SK-N-SH (cell line): ENCODE data around the gene GLI2. TPM values are rescaled to one million over a fixed set of nuclear protein-coding genes. Genes with fewer than 3 reads are reported as not detected.

ENCODE experiments used
- CTCF ChIA-PET: fragments of 300-600, 350-600 bp; formaldehyde crosslinking; extraction: SDS; loops from one replicate; lab custom pipeline; 2021; lab: Yijun Ruan, JAX
- POLR2A ChIA-PET: fragments of 350-600 bp; sonication (Branson Sonifier 250); formaldehyde crosslinking; extraction: SDS; loops from one replicate; lab custom pipeline; 2020; ENCODE audit warnings: antibody characterized with exemption, inconsistent platforms; lab: Yijun Ruan, JAX
- DNase-seq: peaks from one replicate; pipeline ENCODE4 v3.0.0; 2012
- H2AFZ ChIP-seq: fragments of 200-600 bp; sonication (generic); 2 replicates; pipeline ENCODE4 v1.8.1; 2016; ENCODE audit warnings: antibody characterized with exemption, mild to moderate bottlenecking, low read depth
- H3F3A ChIP-seq: fragments of 200-600 bp; sonication (generic); replicated peaks from 2 replicates; pipeline ENCODE3; 2016; ENCODE audit warnings: antibody characterized with exemption, mild to moderate bottlenecking; ENCODE audit not compliant: insufficient read depth
- H3K27ac ChIP-seq, 2 experiments: fragments of 200-500 bp in 1 of 2; fragments of 200-600 bp in 1 of 2; sonication (Bioruptor generic) in 1 of 2; sonication (generic), shearing (Covaris generic) in 1 of 2; 2 replicates each; pipeline versions ENCODE4 v1.5.1 to v1.6.1; 2014 to 2016; ENCODE audit warnings: low read depth in 2 of 2, inconsistent platforms in 1 of 2, low read length in 1 of 2, mild to moderate bottlenecking in 1 of 2, mixed read lengths in 1 of 2
- H3K27me3 ChIP-seq: fragments of 200-600 bp; sonication (generic), shearing (Covaris generic); 2 replicates; pipeline ENCODE4 v1.6.1; 2016; ENCODE audit warnings: mixed run types; ENCODE audit not compliant: insufficient read depth
- H3K36me3 ChIP-seq, 2 experiments: fragments of 200-500 bp in 1 of 2; fragments of 200-600 bp in 1 of 2; sonication (Bioruptor generic) in 1 of 2; sonication (generic) in 1 of 2; replicated peaks in 1 of 2; 2 replicates each; pipeline versions ENCODE3 to v1.5.1; 2014 to 2016; ENCODE audit warnings: low read length in 1 of 2, mild to moderate bottlenecking in 1 of 2; ENCODE audit not compliant: insufficient read depth in 2 of 2, control insufficient read depth in 1 of 2
- H3K4me1 ChIP-seq, 2 experiments: fragments of 200-500 bp in 1 of 2; fragments of 200-600 bp in 1 of 2; sonication (Bioruptor generic) in 1 of 2; sonication (generic), shearing (Covaris generic) in 1 of 2; 2 replicates each; pipeline versions ENCODE4 v1.5.1 to v1.6.1; 2014 to 2016; ENCODE audit warnings: low read depth in 1 of 2, low read length in 1 of 2, mixed run types in 1 of 2; ENCODE audit not compliant: insufficient read depth in 2 of 2, control insufficient read depth in 1 of 2
- H3K4me2 ChIP-seq: fragments of 200-600 bp; sonication (generic), shearing (Covaris generic); 2 replicates; pipeline ENCODE4 v1.6.1; 2017; ENCODE audit warnings: mixed run types
- H3K4me3 ChIP-seq, 2 experiments: fragments of 200-500 bp in 1 of 2; fragments of 200-600 bp in 1 of 2; sonication (Bioruptor generic) in 1 of 2; sonication (generic), shearing (Covaris generic) in 1 of 2; 2 replicates each; pipeline versions ENCODE4 v1.5.1 to v1.8.1; 2014 to 2016; ENCODE audit warnings: low read depth in 2 of 2, inconsistent platforms in 1 of 2, low read length in 1 of 2, mild to moderate bottlenecking in 1 of 2, mixed read lengths in 1 of 2, moderate library complexity in 1 of 2
- H3K79me2 ChIP-seq: fragments of 200-600 bp; sonication (generic); 2 replicates; pipeline ENCODE4 v1.8.1; 2017; ENCODE audit warnings: mild to moderate bottlenecking; ENCODE audit not compliant: insufficient read depth
- H3K9ac ChIP-seq: fragments of 200-600 bp; sonication (generic); 2 replicates; pipeline ENCODE4 v1.6.1; 2017; ENCODE audit warnings: mixed run types
- H3K9me2 ChIP-seq: fragments of 200-600 bp; sonication (generic); 2 replicates; pipeline ENCODE4 v1.6.1; 2017; ENCODE audit warnings: mixed run types
- H3K9me3 ChIP-seq: fragments of 200-600 bp; sonication (generic); 2 replicates; pipeline ENCODE4 v1.6.1; 2017; ENCODE audit warnings: mixed run types, mild to moderate bottlenecking, moderate library complexity
- H4K20me1 ChIP-seq: fragments of 200-600 bp; sonication (generic); 2 replicates; pipeline ENCODE4 v1.6.1; 2017; ENCODE audit warnings: mild to moderate bottlenecking, mixed run types; ENCODE audit not compliant: insufficient read depth
- CHD2 ChIP-seq: fragments of 150-350 bp; IDR thresholded peaks from 2 replicates; pipeline ENCODE4 v1.6.1; 2018; ENCODE audit warnings: low read length; ENCODE audit not compliant: partially characterized antibody
- EP300 ChIP-seq, 2 experiments: IDR thresholded peaks; 2 replicates each; pipeline versions ENCODE4 v1.4.0 to v1.6.1; 2012; ENCODE audit warnings: borderline replicate concordance in 1 of 2, low read depth in 1 of 2, low read length in 1 of 2
- FOSL2 ChIP-seq: IDR thresholded peaks from 2 replicates; pipeline ENCODE4 v1.4.0; 2012; ENCODE audit warnings: low read depth, mild to moderate bottlenecking, moderate library complexity, borderline replicate concordance
- FOXJ3 ChIP-seq: sonication (generic); formaldehyde crosslinking; IDR thresholded peaks from 2 replicates; pipeline ENCODE4 v1.5.1; 2020; ENCODE audit warnings: mild to moderate bottlenecking, missing genetic modification reagents
- FOXM1 ChIP-seq: IDR thresholded peaks from 2 replicates; pipeline ENCODE4 v1.4.0; 2012; ENCODE audit warnings: low read depth, mild to moderate bottlenecking
- GATA2 ChIP-seq: sonication (generic); formaldehyde crosslinking; IDR thresholded peaks from 2 replicates; pipeline ENCODE4 v1.5.0; 2020; ENCODE audit warnings: mild to moderate bottlenecking, missing genetic modification reagents
- JUND ChIP-seq: IDR thresholded peaks from 2 replicates; pipeline ENCODE4 v1.4.0; 2012
- MEF2A ChIP-seq: IDR thresholded peaks from 2 replicates; pipeline ENCODE4 v1.4.0; 2012; ENCODE audit warnings: low read depth, borderline replicate concordance
- MXI1 ChIP-seq: IDR thresholded peaks from 2 replicates; pipeline ENCODE4 v1.6.1; 2012; ENCODE audit warnings: mild to moderate bottlenecking, low read depth, low read length, improper control_type of control experiment
- NFIC ChIP-seq: IDR thresholded peaks from 2 replicates; pipeline ENCODE4 v1.4.0; 2012; ENCODE audit warnings: borderline replicate concordance
- NRF1 ChIP-seq: IDR thresholded peaks from 2 replicates; pipeline ENCODE4 v1.6.1; 2012; ENCODE audit warnings: low read depth, mild to moderate bottlenecking, low read length
- RAD21 ChIP-seq: IDR thresholded peaks from 2 replicates; pipeline ENCODE4 v1.6.1; 2012; ENCODE audit warnings: mild to moderate bottlenecking, low read length
- RCOR1 ChIP-seq: fragments of 150-350 bp; IDR thresholded peaks from 2 replicates; pipeline ENCODE4 v1.6.1; 2017; ENCODE audit warnings: antibody characterized with exemption, low read length
- SIN3A ChIP-seq: IDR thresholded peaks from 2 replicates; pipeline ENCODE4 v1.6.1; 2012; ENCODE audit warnings: low read depth, mild to moderate bottlenecking, low read length, moderate library complexity, borderline replicate concordance
- TCF12 ChIP-seq: IDR thresholded peaks from 2 replicates; pipeline ENCODE4 v1.4.0; 2012
- TEAD4 ChIP-seq: IDR thresholded peaks from 2 replicates; pipeline ENCODE4 v1.4.0; 2012; ENCODE audit warnings: mild to moderate bottlenecking, borderline replicate concordance; ENCODE audit not compliant: insufficient read depth
- YY1 ChIP-seq: IDR thresholded peaks from 2 replicates; pipeline ENCODE4 v1.4.0; 2012; ENCODE audit warnings: low read depth, mild to moderate bottlenecking
- WGBS: methylation state at CpG from one replicate; pipeline ENCODE4 v1.1.6; 2017; ENCODE audit warnings: low lambda C conversion rate; 5-methylcytosine and 5-hydroxymethylcytosine counted together
- polyA plus RNA-seq, 3 experiments: library from polyadenylated mRNA; depleted of rRNA; stranded (reverse); fragments of >200 nt; gene quantifications; 2 replicates each; pipeline ENCODE4 v1.2.3, GENCODE V29; 2012
- TF ChIP-seq, protein P1 (sequence below): IDR thresholded peaks from 2 replicates; pipeline ENCODE4 v1.4.0; 2012; ENCODE audit warnings: low read depth, borderline replicate concordance
- TF ChIP-seq, protein P2 (sequence below): fragments of 150-350 bp; IDR thresholded peaks from 2 replicates; pipeline ENCODE4 v1.6.1; 2017; ENCODE audit warnings: antibody characterized with exemption, low read length, low read depth, borderline replicate concordance

The GLI2 gene
- polyA plus RNA-seq, 1 of the 3 experiments (the other 2 are of a cell fraction): 3.4 TPM

DNA sequence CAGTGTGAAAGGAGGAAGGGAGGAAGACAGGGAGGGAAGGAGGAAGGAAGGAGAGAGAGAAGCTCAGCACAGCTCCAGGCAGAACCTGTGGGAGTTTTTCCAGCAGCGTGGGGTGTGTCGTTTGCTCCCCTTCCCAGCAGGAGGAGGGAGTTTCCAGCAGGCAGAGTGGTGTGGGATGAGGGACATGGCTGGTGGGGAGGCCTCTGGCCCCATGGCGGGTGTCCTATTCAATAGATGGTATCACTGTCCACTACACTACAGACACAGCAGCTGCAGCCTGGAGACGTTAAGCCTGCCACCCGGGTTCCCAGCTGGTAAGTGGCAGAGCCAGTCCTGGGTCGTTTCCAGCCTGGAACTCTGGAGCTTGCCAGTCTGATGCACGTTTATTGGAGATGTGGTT, 44.7 kb downstream of the GLI2 start:
- Histone ChIP-seq H3K27ac (peak overlapping the region in 1 of 2 experiments; percentile 96; a peak in 2 of 4 replicates), H3K4me2 (0 out of 2 replicates have a peak overlapping the region, but pooled peaks have one; percentile 17), H3F3A (no peaks in the 10 kb centered on the region), H2AFZ (no peak overlapping the region), H3K79me2 (peaks cover 73% of the 10 kb centered on the region), H3K27me3 (no peaks in the 10 kb centered on the region), H3K9me3 (no peaks in the 10 kb centered on the region), H4K20me1 (peaks cover 62% of the 10 kb centered on the region), H3K36me3 (no peaks in the 10 kb centered on the region), H3K9ac (no peak overlapping the region), H3K4me3 (no peak overlapping the region), H3K9me2 (no peaks in the 10 kb centered on the region), H3K4me1 (peaks cover 28 to 62% of the 10 kb centered on the region in 2 experiments)
- no peak for TF ChIP-seq NFIC
- TF ChIP-seq JUND: no peak
- TF ChIP-seq MEF2A: no peak
- peak; percentile 41 for TF ChIP-seq RAD21
- TF ChIP-seq GATA2 (CRISPR knock-in tag): peak; percentile 88
- TF ChIP-seq FOXJ3: no peak
- TF ChIP-seq RCOR1: peak; percentile 89
- TF ChIP-seq MXI1: peak; percentile 12; the same call in 1 of the 2 replicates
- TF ChIP-seq YY1: no peak
- no peak for TF ChIP-seq NRF1
- peak in 1 of 2 experiments; percentile 91; a peak in 2 of 4 replicates for TF ChIP-seq EP300 (IDR thresholded peaks at IDR 0.05; ENCODE audit: borderline replicate concordance in 1 of 2, low read depth in 1 of 2, low read length in 1 of 2)
- peak; percentile 72 for TF ChIP-seq CHD2
- TF ChIP-seq, protein P1, sequence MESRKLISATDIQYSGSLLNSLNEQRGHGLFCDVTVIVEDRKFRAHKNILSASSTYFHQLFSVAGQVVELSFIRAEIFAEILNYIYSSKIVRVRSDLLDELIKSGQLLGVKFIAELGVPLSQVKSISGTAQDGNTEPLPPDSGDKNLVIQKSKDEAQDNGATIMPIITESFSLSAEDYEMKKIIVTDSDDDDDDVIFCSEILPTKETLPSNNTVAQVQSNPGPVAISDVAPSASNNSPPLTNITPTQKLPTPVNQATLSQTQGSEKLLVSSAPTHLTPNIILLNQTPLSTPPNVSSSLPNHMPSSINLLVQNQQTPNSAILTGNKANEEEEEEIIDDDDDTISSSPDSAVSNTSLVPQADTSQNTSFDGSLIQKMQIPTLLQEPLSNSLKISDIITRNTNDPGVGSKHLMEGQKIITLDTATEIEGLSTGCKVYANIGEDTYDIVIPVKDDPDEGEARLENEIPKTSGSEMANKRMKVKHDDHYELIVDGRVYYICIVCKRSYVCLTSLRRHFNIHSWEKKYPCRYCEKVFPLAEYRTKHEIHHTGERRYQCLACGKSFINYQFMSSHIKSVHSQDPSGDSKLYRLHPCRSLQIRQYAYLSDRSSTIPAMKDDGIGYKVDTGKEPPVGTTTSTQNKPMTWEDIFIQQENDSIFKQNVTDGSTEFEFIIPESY: no peak
- TF ChIP-seq, protein P2, sequence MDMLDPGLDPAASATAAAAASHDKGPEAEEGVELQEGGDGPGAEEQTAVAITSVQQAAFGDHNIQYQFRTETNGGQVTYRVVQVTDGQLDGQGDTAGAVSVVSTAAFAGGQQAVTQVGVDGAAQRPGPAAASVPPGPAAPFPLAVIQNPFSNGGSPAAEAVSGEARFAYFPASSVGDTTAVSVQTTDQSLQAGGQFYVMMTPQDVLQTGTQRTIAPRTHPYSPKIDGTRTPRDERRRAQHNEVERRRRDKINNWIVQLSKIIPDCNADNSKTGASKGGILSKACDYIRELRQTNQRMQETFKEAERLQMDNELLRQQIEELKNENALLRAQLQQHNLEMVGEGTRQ: no peak
- TF ChIP-seq SIN3A: no peak
- TF ChIP-seq FOXM1: no peak
- DNase-seq: peak; percentile 85
- ChIA-PET POLR2A (interaction anchor here (1.3 to 1.6 kb wide), 2 partner anchors 45 to 124 kb away, joined by 4 read pairs; no protein-coding TSS in a partner anchor), CTCF (interaction anchor here (0.9 to 1.9 kb wide), 10 partner anchors 13 to 300 kb away, joined by 3 to 8 read pairs (median 4); no protein-coding TSS in a partner anchor)
- 24% methylated on average over 5 of the region's 7 CpGs for WGBS

- 91% methylated on average over 9 of the region's 9 CpGs for WGBS
- TF ChIP-seq MXI1 (no peak), TCF12 (no peak), FOSL2 (no peak), TEAD4 (no peak)
- DNase-seq: no peak
- no peaks in the 10 kb centered on the region for H3F3A ChIP-seq
- no peaks in the 10 kb centered on the region for H3K27me3 ChIP-seq
- no peak overlapping the region for H3K4me2 ChIP-seq
- no peaks in the 10 kb centered on the region for H3K36me3 ChIP-seq
- POLR2A ChIA-PET: no interaction called here
- H3K9me3 ChIP-seq: no peaks in the 10 kb centered on the region
- CTCF ChIA-PET: interaction anchor here (1.0 to 2.0 kb wide), 6 partner anchors 26 to 288 kb away, joined by 3 to 9 read pairs (median 4); no protein-coding TSS in a partner anchor
- H3K4me3 ChIP-seq: no peak overlapping the region
- H4K20me1 ChIP-seq: peaks cover 64% of the 10 kb centered on the region
- no peaks in the 10 kb centered on the region for H3K9me2 ChIP-seq
- H3K4me1 ChIP-seq: peaks cover 23 to 79% of the 10 kb centered on the region in 2 experiments
- no peak overlapping the region for H2AFZ ChIP-seq
- no peak overlapping the region for H3K27ac ChIP-seq
- H3K9ac ChIP-seq: no peak overlapping the region
- H3K79me2 ChIP-seq: peaks cover 59% of the 10 kb centered on the region
Observed at GRCh38 chr2:120783371-120783791, 47.7 kb downstream of the GLI2 start.
